ENCODE measurements around the gene PLCL2.

Gene PLCL2

DNA sequence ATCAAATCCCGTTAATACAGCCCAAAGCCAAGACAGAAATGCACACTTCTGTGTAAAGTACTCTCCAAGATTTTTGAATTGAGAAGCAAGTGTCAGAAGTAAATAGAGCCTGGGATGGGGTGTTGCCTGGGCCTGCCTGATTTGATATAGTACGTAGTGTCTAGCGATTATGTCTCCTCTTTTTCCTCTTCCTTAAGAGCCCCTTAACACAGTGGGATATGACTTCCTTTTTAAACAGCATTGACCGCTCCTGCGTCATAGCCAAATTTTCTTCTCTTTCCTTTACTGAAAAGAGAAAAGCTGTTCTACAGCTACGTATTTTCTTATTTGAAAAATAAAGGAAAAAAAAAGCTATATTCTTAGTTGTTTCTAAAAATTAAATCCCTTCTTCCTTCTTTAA lies 97.7 kb downstream of the PLCL2 start:
- Histone ChIP-seq H3K18ac (ENCODE audit: low read depth in 1 of 2, low read length in 2 of 2) (no peak overlapping the region), H2AK5ac (ENCODE audit: low read length, severe bottlenecking) (no peak overlapping the region), H3K14ac (ENCODE audit: low read length in 2 of 2) (no peak overlapping the region), H3K27me3 (ENCODE audit: control insufficient read depth in 1 of 2, insufficient read depth in 1 of 2, low read length in 2 of 2) (no peaks in the 10 kb centered on the region), H2BK15ac (ENCODE audit: low read depth, poor library complexity, severe bottlenecking) (no peak overlapping the region), H2BK120ac (ENCODE audit: low read depth, low read length) (peak overlapping the region; percentile 3), H3K23ac (ENCODE audit: low read length in 2 of 2) (no peak overlapping the region), H3K9ac (ENCODE audit: low read length) (no peak overlapping the region), H2BK12ac (ENCODE audit: low read length in 2 of 2) (no peak overlapping the region), H3K4me1 (ENCODE audit: control insufficient read depth, insufficient read depth, low read depth, low read length) (no peaks in the 10 kb centered on the region), H2BK5ac (ENCODE audit: low read depth, low read length, poor library complexity, severe bottlenecking) (no peak overlapping the region), H3K27ac (ENCODE audit: low read length, poor library complexity, severe bottlenecking) (no peak overlapping the region), H3K79me1 (replicated peaks; ENCODE audit: low read length, poor library complexity, severe bottlenecking) (no peaks in the 10 kb centered on the region), H3K36me3 (ENCODE audit: control insufficient read depth in 1 of 2, insufficient read depth in 2 of 2, low read depth in 1 of 2, low read length in 2 of 2) (no peaks in the 10 kb centered on the region), H2AFZ (ENCODE audit: low read depth, low read length) (no peak overlapping the region), H3K9me3 (ENCODE audit: control insufficient read depth, low read length) (no peaks in the 10 kb centered on the region), H3K4ac (ENCODE audit: low read depth in 1 of 2, low read length in 2 of 2) (no peak overlapping the region), H4K8ac (ENCODE audit: low read length) (no peak overlapping the region), H3K4me2 (ENCODE audit: low read length, poor library complexity, severe bottlenecking) (no peak overlapping the region), H3K4me3 (ENCODE audit: insufficient read depth in 1 of 2, low read depth in 1 of 2, low read length in 2 of 2) (no peak overlapping the region), H4K91ac (ENCODE audit: low read length) (no peak overlapping the region)
- DNase-seq = no peak
- WGBS = 85% methylated on average over 4 of the region's 6 CpGs

DNA sequence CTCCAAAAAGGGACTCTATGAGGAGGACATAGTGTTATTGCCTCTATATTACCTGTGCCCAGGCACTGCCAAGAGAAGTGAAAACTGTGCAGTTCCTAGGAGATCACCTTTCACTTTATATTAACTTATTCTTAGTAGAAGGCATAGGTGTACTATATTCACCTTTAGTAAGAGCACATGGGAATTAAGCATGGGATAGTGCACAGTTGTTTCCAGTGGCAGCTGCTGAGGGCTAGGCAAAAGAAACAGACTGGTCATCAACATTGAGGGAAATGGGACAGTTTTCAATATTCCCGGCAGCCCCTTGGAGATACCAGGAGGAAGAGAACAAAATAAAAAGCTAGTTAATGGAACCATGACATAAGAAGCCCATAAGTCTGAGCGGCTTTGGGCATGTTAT lies 100.9 kb downstream of the PLCL2 start:
- Histone ChIP-seq H2AFZ (ENCODE audit: low read depth, low read length) (no peak overlapping the region), H3K14ac (ENCODE audit: low read length in 2 of 2) (no peak overlapping the region), H2BK5ac (ENCODE audit: low read depth, low read length, poor library complexity, severe bottlenecking) (no peak overlapping the region), H3K18ac (ENCODE audit: low read depth in 1 of 2, low read length in 2 of 2) (no peak overlapping the region), H4K8ac (ENCODE audit: low read length) (no peak overlapping the region), H2BK120ac (ENCODE audit: low read depth, low read length) (no peak overlapping the region), H3K9ac (ENCODE audit: low read length) (no peak overlapping the region), H2AK5ac (ENCODE audit: low read length, severe bottlenecking) (no peak overlapping the region), H2BK12ac (ENCODE audit: low read length in 2 of 2) (no peak overlapping the region), H3K27me3 (ENCODE audit: control insufficient read depth in 1 of 2, insufficient read depth in 1 of 2, low read length in 2 of 2) (no peaks in the 10 kb centered on the region), H3K4ac (ENCODE audit: low read depth in 1 of 2, low read length in 2 of 2) (no peak overlapping the region), H3K4me2 (ENCODE audit: low read length, poor library complexity, severe bottlenecking) (no peak overlapping the region), H3K23ac (ENCODE audit: low read length in 2 of 2) (no peak overlapping the region), H3K36me3 (ENCODE audit: control insufficient read depth in 1 of 2, insufficient read depth in 2 of 2, low read depth in 1 of 2, low read length in 2 of 2) (no peaks in the 10 kb centered on the region), H3K4me3 (ENCODE audit: insufficient read depth in 1 of 2, low read depth in 1 of 2, low read length in 2 of 2) (no peak overlapping the region), H2BK15ac (ENCODE audit: low read depth, poor library complexity, severe bottlenecking) (no peak overlapping the region), H3K27ac (ENCODE audit: low read length, poor library complexity, severe bottlenecking) (no peak overlapping the region), H3K79me1 (replicated peaks; ENCODE audit: low read length, poor library complexity, severe bottlenecking) (no peaks in the 10 kb centered on the region), H3K9me3 (ENCODE audit: control insufficient read depth, low read length) (no peaks in the 10 kb centered on the region), H4K91ac (ENCODE audit: low read length) (no peak overlapping the region), H3K4me1 (ENCODE audit: control insufficient read depth, insufficient read depth, low read depth, low read length) (no peaks in the 10 kb centered on the region)
- WGBS = 96% methylated on average over 2 of the region's 2 CpGs
- no peak for DNase-seq

DNA sequence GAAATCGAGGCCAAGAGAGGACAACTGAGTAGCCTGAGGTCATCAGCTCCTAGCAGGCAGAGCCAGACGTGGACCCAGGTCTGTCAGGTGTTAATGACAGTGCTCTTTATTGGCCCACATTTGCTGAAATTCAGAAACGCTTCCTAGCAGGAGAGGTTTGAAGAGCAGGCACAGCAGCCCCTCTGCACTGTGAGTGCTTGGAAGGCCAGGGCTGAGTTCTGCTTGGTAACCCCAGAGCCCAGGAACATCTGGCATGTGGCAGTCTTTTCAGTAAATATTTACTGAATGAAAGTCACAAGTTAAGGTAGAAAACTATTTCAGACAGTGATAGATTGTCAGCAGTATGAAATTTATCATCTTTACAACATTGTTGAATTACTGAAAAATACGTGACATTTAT lies 102.4 kb downstream of the PLCL2 start:
- no peak overlapping the region for H3K14ac ChIP-seq (ENCODE audit: low read length in 2 of 2)

DNA sequence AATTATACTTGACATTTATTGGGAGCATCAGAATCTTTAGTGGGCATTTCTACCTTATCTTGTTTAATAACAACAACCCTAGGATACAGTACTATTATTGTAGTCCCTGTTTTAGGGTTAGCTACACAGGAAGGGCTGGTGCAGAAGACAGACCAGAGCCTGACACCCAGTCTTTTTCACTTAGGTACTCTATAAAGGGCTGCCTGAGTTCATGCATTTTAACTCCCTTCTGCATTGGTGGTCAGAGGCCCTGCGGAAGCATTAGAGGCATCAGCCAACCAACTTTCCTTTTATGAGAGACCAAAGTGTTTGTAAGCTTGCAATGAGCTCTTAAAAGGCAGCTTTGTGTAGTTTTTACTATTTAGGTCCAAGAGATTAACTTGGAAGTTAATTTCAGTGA lies 105.4 kb downstream of the PLCL2 start:
- no peak overlapping the region for H3K4ac ChIP-seq (ENCODE audit: low read depth in 1 of 2, low read length in 2 of 2)
- no peak overlapping the region for H2AFZ ChIP-seq (ENCODE audit: low read depth, low read length)
- 100% methylated on average over 1 of the region's 1 CpG for WGBS
- no peaks in the 10 kb centered on the region for H3K4me1 ChIP-seq (ENCODE audit: control insufficient read depth, insufficient read depth, low read depth, low read length)
- H3K4me2 ChIP-seq (ENCODE audit: low read length, poor library complexity, severe bottlenecking) = no peak overlapping the region
- no peaks in the 10 kb centered on the region for H3K27me3 ChIP-seq (ENCODE audit: control insufficient read depth in 1 of 2, insufficient read depth in 1 of 2, low read length in 2 of 2)
- no peak overlapping the region for H2BK120ac ChIP-seq (ENCODE audit: low read depth, low read length)
- no peak overlapping the region for H4K8ac ChIP-seq (ENCODE audit: low read length)
- H3K14ac ChIP-seq (ENCODE audit: low read length in 2 of 2) = no peak overlapping the region
- no peak for DNase-seq
- H3K4me3 ChIP-seq (ENCODE audit: insufficient read depth in 1 of 2, low read depth in 1 of 2, low read length in 2 of 2) = no peak overlapping the region
- no peak overlapping the region for H4K91ac ChIP-seq (ENCODE audit: low read length)
- H2BK12ac ChIP-seq (ENCODE audit: low read length in 2 of 2) = no peak overlapping the region
- no peak overlapping the region for H3K23ac ChIP-seq (ENCODE audit: low read length in 2 of 2)
- no peak overlapping the region for H2BK5ac ChIP-seq (ENCODE audit: low read depth, low read length, poor library complexity, severe bottlenecking)
- no peaks in the 10 kb centered on the region for H3K79me1 ChIP-seq (replicated peaks; ENCODE audit: low read length, poor library complexity, severe bottlenecking)
- H2BK15ac ChIP-seq (ENCODE audit: low read depth, poor library complexity, severe bottlenecking) = no peak overlapping the region
- H3K18ac ChIP-seq (ENCODE audit: low read depth in 1 of 2, low read length in 2 of 2) = no peak overlapping the region
- no peak overlapping the region for H2AK5ac ChIP-seq (ENCODE audit: low read length, severe bottlenecking)
- H3K36me3 ChIP-seq (ENCODE audit: control insufficient read depth in 1 of 2, insufficient read depth in 2 of 2, low read depth in 1 of 2, low read length in 2 of 2) = no peaks in the 10 kb centered on the region
- no peak overlapping the region for H3K27ac ChIP-seq (ENCODE audit: low read length, poor library complexity, severe bottlenecking)
- H3K9ac ChIP-seq (ENCODE audit: low read length) = no peak overlapping the region
- no peaks in the 10 kb centered on the region for H3K9me3 ChIP-seq (ENCODE audit: control insufficient read depth, low read length)

More for the DNA sequence above, 102.4 kb downstream of the PLCL2 start:
- Histone ChIP-seq H2BK5ac (ENCODE audit: low read depth, low read length, poor library complexity, severe bottlenecking) (no peak overlapping the region), H2BK120ac (ENCODE audit: low read depth, low read length) (no peak overlapping the region), H4K91ac (ENCODE audit: low read length) (no peak overlapping the region), H3K4me2 (ENCODE audit: low read length, poor library complexity, severe bottlenecking) (no peak overlapping the region), H3K9ac (ENCODE audit: low read length) (no peak overlapping the region), H3K9me3 (ENCODE audit: control insufficient read depth, low read length) (no peaks in the 10 kb centered on the region), H3K27me3 (ENCODE audit: control insufficient read depth in 1 of 2, insufficient read depth in 1 of 2, low read length in 2 of 2) (no peaks in the 10 kb centered on the region), H4K8ac (ENCODE audit: low read length) (no peak overlapping the region), H3K18ac (ENCODE audit: low read depth in 1 of 2, low read length in 2 of 2) (no peak overlapping the region), H3K4me3 (ENCODE audit: insufficient read depth in 1 of 2, low read depth in 1 of 2, low read length in 2 of 2) (no peak overlapping the region), H3K4me1 (ENCODE audit: control insufficient read depth, insufficient read depth, low read depth, low read length) (no peaks in the 10 kb centered on the region), H2AFZ (ENCODE audit: low read depth, low read length) (no peak overlapping the region), H3K4ac (ENCODE audit: low read depth in 1 of 2, low read length in 2 of 2) (no peak overlapping the region), H3K23ac (ENCODE audit: low read length in 2 of 2) (no peak overlapping the region), H2BK15ac (ENCODE audit: low read depth, poor library complexity, severe bottlenecking) (no peak overlapping the region), H2AK5ac (ENCODE audit: low read length, severe bottlenecking) (no peak overlapping the region), H3K36me3 (ENCODE audit: control insufficient read depth in 1 of 2, insufficient read depth in 2 of 2, low read depth in 1 of 2, low read length in 2 of 2) (no peaks in the 10 kb centered on the region), H2BK12ac (ENCODE audit: low read length in 2 of 2) (no peak overlapping the region), H3K27ac (ENCODE audit: low read length, poor library complexity, severe bottlenecking) (no peak overlapping the region), H3K79me1 (replicated peaks; ENCODE audit: low read length, poor library complexity, severe bottlenecking) (no peaks in the 10 kb centered on the region)
- no peak for DNase-seq
- 72% methylated on average over 3 of the region's 4 CpGs for WGBS

Measured in mesenchymal stem cell (in vitro differentiated cells and primary cell).